ENCODE measurements around the gene LMX1B.

LMX1B gene

GRCh38 chr9:126618585-126619360, 5.0 kb downstream of the LMX1B start:
- DNase-seq, result no peak

- DNase-seq, result no peak
These were observed 5.8 kb downstream of the LMX1B start for GRCh38 chr9:126619361-126620135.

- DNase-seq, result no peak
These were observed 6.8 kb downstream of the LMX1B start for GRCh38 chr9:126620478-126620877.

GRCh38 chr9:126621061-126621918, 7.6 kb downstream of the LMX1B start:
- DNase-seq, result no peak

- DNase-seq, result no peak
These were observed 8.4 kb downstream of the LMX1B start for GRCh38 chr9:126621919-126622735.

GRCh38 chr9:126623314-126623666, 9.6 kb downstream of the LMX1B start:
- DNase-seq, result no peak

GRCh38 chr9:126623667-126624478, 10.1 kb downstream of the LMX1B start:
- DNase-seq, result no peak

GRCh38 chr9:126624479-126624826, 10.7 kb downstream of the LMX1B start:
- no peak for DNase-seq

GRCh38 chr9:126624912-126625311, 11.2 kb downstream of the LMX1B start:
- no peak for DNase-seq

- no peak for DNase-seq
These were observed 11.8 kb downstream of the LMX1B start for GRCh38 chr9:126625329-126626126.

- DNase-seq, result no peak
These were observed 12.6 kb downstream of the LMX1B start for GRCh38 chr9:126626127-126626925.

GRCh38 chr9:126626926-126627233, 13.2 kb downstream of the LMX1B start:
- DNase-seq, result no peak

- DNase-seq, result no peak
These were observed 14.4 kb downstream of the LMX1B start for GRCh38 chr9:126628146-126628545.

- DNase-seq, result no peak
These were observed 15.4 kb downstream of the LMX1B start for GRCh38 chr9:126628969-126629674.

- no peak for DNase-seq
These were observed 16.9 kb downstream of the LMX1B start for GRCh38 chr9:126630458-126631237.

- no peak for DNase-seq
These were observed 17.5 kb downstream of the LMX1B start for GRCh38 chr9:126631254-126631653.

- no peak for DNase-seq
These were observed 20.3 kb downstream of the LMX1B start for GRCh38 chr9:126633881-126634558.

GRCh38 chr9:126635061-126635460, 21.3 kb downstream of the LMX1B start:
- no peak for DNase-seq
